A549 (cell line): ENCODE data around the gene LARP4. TPM values are rescaled to one million over a fixed set of nuclear protein-coding genes. Genes with fewer than 3 reads are reported as not detected.
A peak's percentile ranks its signal among the peaks of the same experiment; 100 is the strongest.

ENCODE experiments used
- ATAC-seq, 2 experiments: fragments of 200-7000 bp in 1 of 2; fragments of >200 bp in 1 of 2; cut with Nextera tagmentation in 1 of 2; cut with Tn5 transposase in 1 of 2; 3 replicates each; pipeline versions ENCODE4 v1.8.0 to v1.9.1; 2018 to 2020; ENCODE audit warnings: mild to moderate bottlenecking in 1 of 2, moderate library complexity in 1 of 2
- CTCF ChIA-PET: fragments of 300-600 bp; sonication (Branson Sonifier 250); formaldehyde crosslinking; extraction: SDS; loops from one replicate; lab custom pipeline; 2021; ENCODE audit warnings: antibody characterized with exemption, inconsistent platforms; lab: Yijun Ruan, JAX
- POLR2A ChIA-PET: fragments of 350-600 bp; formaldehyde crosslinking; extraction: SDS; loops from one replicate; lab custom pipeline; 2021; ENCODE audit warnings: antibody characterized with exemption, inconsistent platforms; lab: Yijun Ruan, JAX
- DNase-seq, 2 experiments: peaks; one replicate each; pipeline versions ENCODE4 v3.0.0 to v3.0.0-alpha.2; 2011 to 2016; ENCODE audit warnings: low read depth in 1 of 2, low spot score in 1 of 2
- FAIRE-seq: peaks from 2 replicates; lab custom pipeline; 2011; peaks lifted over from hg19 to GRCh38; lab: Jason Lieb, UNC
- H3K27ac ChIP-seq, 2 experiments: fragments of >200 bp; sonication (Bioruptor Twin); formaldehyde crosslinking; 3 replicates each; pipeline ENCODE4 v1.5.1; 2016 to 2017
- H3K4me1 ChIP-seq: fragments of >200 bp; sonication (Bioruptor Twin); formaldehyde crosslinking; 3 replicates; pipeline ENCODE4 v1.6.1; 2016
- H3K4me2 ChIP-seq: fragments of >200 bp; sonication (Bioruptor Twin); formaldehyde crosslinking; 3 replicates; pipeline ENCODE4 v1.6.1; 2016
- H3K4me3 ChIP-seq: fragments of >200 bp; sonication (Bioruptor Twin); formaldehyde crosslinking; 3 replicates; pipeline ENCODE4 v1.5.1; 2016
- H3K9me3 ChIP-seq: fragments of >200 bp; sonication (Bioruptor Twin); formaldehyde crosslinking; 3 replicates; pipeline ENCODE4 v1.6.1; 2016
- BHLHE40 ChIP-seq: IDR thresholded peaks from 2 replicates; pipeline ENCODE4 v1.6.1; 2012; ENCODE audit warnings: low read depth, low read length, inconsistent platforms
- CBX2 ChIP-seq: fragments of 200-600 bp; sonication (generic); IDR thresholded peaks from 2 replicates; pipeline ENCODE4 v1.6.1; 2016; ENCODE audit warnings: low read depth, mild to moderate bottlenecking, borderline replicate concordance
- CBX8 ChIP-seq: fragments of 200-600 bp; sonication (generic); IDR thresholded peaks from 2 replicates; pipeline ENCODE4 v1.6.1; 2016
- CEBPB ChIP-seq, 2 experiments: fragments of >200 bp in 1 of 2; sonication (Bioruptor Twin) in 1 of 2; formaldehyde crosslinking in 1 of 2; IDR thresholded peaks; 2 replicates each; pipeline ENCODE4 v1.6.1; 2012 to 2016
- CHD4 ChIP-seq: fragments of 200-600 bp; sonication (generic); IDR thresholded peaks from 2 replicates; pipeline ENCODE4 v1.6.1; 2016; ENCODE audit warnings: antibody characterized with exemption, mild to moderate bottlenecking, borderline replicate concordance
- CTCF ChIP-seq: fragments of >200 bp; sonication (Bioruptor Twin); formaldehyde crosslinking; IDR thresholded peaks from 3 replicates; pipeline ENCODE4 v1.5.1; 2016
- ELK1 ChIP-seq: fragments of 150-350 bp; IDR thresholded peaks from 2 replicates; pipeline ENCODE4 v1.6.1; 2014; ENCODE audit warnings: low read depth, mild to moderate bottlenecking, low read length
- FOSB ChIP-seq: fragments of 250-450 bp; sonication (Bioruptor Pico); IDR thresholded peaks from 2 replicates; pipeline ENCODE4 v1.5.0; 2020; ENCODE audit warnings: mild to moderate bottlenecking, moderate library complexity
- HDAC2 ChIP-seq: fragments of 200-600 bp; sonication (generic); IDR thresholded peaks from 2 replicates; pipeline ENCODE4 v1.6.1; 2016
- HOXA7 ChIP-seq: fragments of 250-450 bp; sonication (Bioruptor Pico); IDR thresholded peaks from 2 replicates; pipeline ENCODE4 v1.5.0; 2020; ENCODE audit warnings: mild to moderate bottlenecking, moderate library complexity
- HOXB13 ChIP-seq: fragments of 250-450 bp; sonication (Bioruptor Pico); IDR thresholded peaks from 2 replicates; pipeline ENCODE4 v1.5.0; 2020; ENCODE audit warnings: low read depth, mild to moderate bottlenecking, moderate library complexity
- HOXB5 ChIP-seq: fragments of 250-450 bp; sonication (Bioruptor Pico); IDR thresholded peaks from 2 replicates; pipeline ENCODE4 v1.5.0; 2020; ENCODE audit warnings: mild to moderate bottlenecking, moderate library complexity
- MAFK ChIP-seq: fragments of 450-650 bp; IDR thresholded peaks from 2 replicates; pipeline ENCODE4 v1.6.1; 2014; ENCODE audit not compliant: partially characterized antibody
- MYC ChIP-seq: IDR thresholded peaks from 2 replicates; pipeline ENCODE4 v1.6.1; 2012; ENCODE audit warnings: mild to moderate bottlenecking, inconsistent platforms, low read length, improper control_type of control experiment, borderline replicate concordance
- NFE2L2 ChIP-seq: fragments of 150-350 bp; conservative IDR thresholded peaks from 2 replicates; pipeline ENCODE4 v1.6.1; 2014; ENCODE audit warnings: low read length
- NPAS2 ChIP-seq: fragments of 250-450 bp; sonication (Bioruptor Pico); IDR thresholded peaks from 2 replicates; pipeline ENCODE4 v1.8.0; 2022; ENCODE audit warnings: mild to moderate bottlenecking, moderate library complexity, borderline replicate concordance
- NR3C1 ChIP-seq: fragments of >200 bp; sonication (Bioruptor Twin); formaldehyde crosslinking; IDR thresholded peaks from 3 replicates; pipeline ENCODE4 v1.6.1; 2017
- POLR2A ChIP-seq: IDR thresholded peaks from 2 replicates; pipeline ENCODE4 v1.6.1; 2012; ENCODE audit warnings: mild to moderate bottlenecking, low read length
- POLR2AphosphoS2 ChIP-seq: conservative IDR thresholded peaks from 2 replicates; pipeline ENCODE4 v1.6.1; 2012; ENCODE audit warnings: low read length, improper control_type of control experiment, inconsistent platforms
- WGBS: methylation state at CpG from one replicate; pipeline ENCODE4 v1.1.6; 2017; ENCODE audit errors: missing lambda C conversion rate; 5-methylcytosine and 5-hydroxymethylcytosine counted together
- polyA plus RNA-seq, 4 experiments: library from polyadenylated mRNA; depleted of rRNA in 3 of 4; stranded (reverse); fragments of >200 nt; fragmentation: RNase III in 1 of 4; extraction: RNeasy Plus Mini Kit Qiagen cat#74134 plus additional on column Dnase treatment in 1 of 4; gene quantifications; 2 replicates in 3 of 4; 3 replicates in 1 of 4; pipeline ENCODE4 v1.2.3, GENCODE V29; 2011 to 2017
- TF ChIP-seq, protein P1 (sequence below): fragments of 250-450 bp; sonication (Bioruptor Pico); IDR thresholded peaks from 2 replicates; pipeline ENCODE4 v1.5.0; 2020; ENCODE audit warnings: low read depth, mild to moderate bottlenecking, moderate library complexity
- TF ChIP-seq, protein P2 (sequence below): fragments of 200-600 bp; sonication (generic); IDR thresholded peaks from 2 replicates; pipeline ENCODE4 v1.6.1; 2016; ENCODE audit warnings: antibody characterized with exemption, mild to moderate bottlenecking, moderate library complexity
- TF ChIP-seq, protein P3 (sequence below): IDR thresholded peaks from 2 replicates; pipeline ENCODE4 v1.6.1; 2012
- TF ChIP-seq, protein P4 (sequence below): fragments of >200 bp; sonication (Bioruptor Twin); formaldehyde crosslinking; IDR thresholded peaks from 2 replicates; pipeline ENCODE4 v1.6.1; 2016
- TF ChIP-seq, protein P5 (sequence below): IDR thresholded peaks from 2 replicates; pipeline ENCODE4 v1.6.1; 2012; ENCODE audit warnings: low read depth, borderline replicate concordance

Gene LARP4
- polyA plus RNA-seq, 2 of the 4 experiments (the other 2 are of a cell fraction): 38.2 to 67.8 TPM

DNA sequence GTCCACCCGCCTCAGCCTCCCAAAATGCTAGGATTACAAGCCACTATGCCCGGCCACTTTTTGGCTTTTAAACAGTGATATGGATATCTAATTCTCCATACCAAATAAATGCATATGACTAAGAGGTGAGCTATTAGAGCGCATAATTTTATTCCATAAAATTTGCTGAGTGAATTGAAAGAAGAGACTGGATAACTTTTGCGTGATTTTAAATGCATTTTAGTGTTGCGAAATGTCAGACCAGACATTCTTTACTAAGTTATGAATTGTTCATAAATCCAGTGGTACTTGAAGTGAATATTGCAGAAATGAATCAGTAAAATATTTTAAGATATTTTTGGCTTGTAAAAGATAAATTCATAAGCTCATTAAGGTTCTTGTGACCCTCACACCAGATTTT is 53.2 kb downstream of the LARP4 start:
- Histone ChIP-seq H3K9me3 (no peaks in the 10 kb centered on the region), H3K27ac (no peak overlapping the region), H3K4me1 (0 out of 3 replicates have a peak, but pooled peaks cover 3% of the 10 kb centered on the region), H3K4me3 (no peak overlapping the region), H3K4me2 (no peak overlapping the region)
- POLR2A ChIA-PET: no interaction called here
- ATAC-seq: no peak
- DNase-seq: no peak
- FAIRE-seq: no peak
- CTCF ChIA-PET: no interaction called here
- TF ChIP-seq CTCF (no peak), HDAC2 (no peak), FOSB (no peak), CBX8 (no peak), CEBPB (IDR thresholded peaks at IDR 0.05) (peak in 1 of 2 experiments; percentile 66; a peak in 2 of 4 replicates)
- TF ChIP-seq, protein P1, sequence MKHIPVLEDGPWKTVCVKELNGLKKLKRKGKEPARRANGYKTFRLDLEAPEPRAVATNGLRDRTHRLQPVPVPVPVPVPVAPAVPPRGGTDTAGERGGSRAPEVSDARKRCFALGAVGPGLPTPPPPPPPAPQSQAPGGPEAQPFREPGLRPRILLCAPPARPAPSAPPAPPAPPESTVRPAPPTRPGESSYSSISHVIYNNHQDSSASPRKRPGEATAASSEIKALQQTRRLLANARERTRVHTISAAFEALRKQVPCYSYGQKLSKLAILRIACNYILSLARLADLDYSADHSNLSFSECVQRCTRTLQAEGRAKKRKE (CRISPR knock-in tag): no peak
- TF ChIP-seq, protein P2, sequence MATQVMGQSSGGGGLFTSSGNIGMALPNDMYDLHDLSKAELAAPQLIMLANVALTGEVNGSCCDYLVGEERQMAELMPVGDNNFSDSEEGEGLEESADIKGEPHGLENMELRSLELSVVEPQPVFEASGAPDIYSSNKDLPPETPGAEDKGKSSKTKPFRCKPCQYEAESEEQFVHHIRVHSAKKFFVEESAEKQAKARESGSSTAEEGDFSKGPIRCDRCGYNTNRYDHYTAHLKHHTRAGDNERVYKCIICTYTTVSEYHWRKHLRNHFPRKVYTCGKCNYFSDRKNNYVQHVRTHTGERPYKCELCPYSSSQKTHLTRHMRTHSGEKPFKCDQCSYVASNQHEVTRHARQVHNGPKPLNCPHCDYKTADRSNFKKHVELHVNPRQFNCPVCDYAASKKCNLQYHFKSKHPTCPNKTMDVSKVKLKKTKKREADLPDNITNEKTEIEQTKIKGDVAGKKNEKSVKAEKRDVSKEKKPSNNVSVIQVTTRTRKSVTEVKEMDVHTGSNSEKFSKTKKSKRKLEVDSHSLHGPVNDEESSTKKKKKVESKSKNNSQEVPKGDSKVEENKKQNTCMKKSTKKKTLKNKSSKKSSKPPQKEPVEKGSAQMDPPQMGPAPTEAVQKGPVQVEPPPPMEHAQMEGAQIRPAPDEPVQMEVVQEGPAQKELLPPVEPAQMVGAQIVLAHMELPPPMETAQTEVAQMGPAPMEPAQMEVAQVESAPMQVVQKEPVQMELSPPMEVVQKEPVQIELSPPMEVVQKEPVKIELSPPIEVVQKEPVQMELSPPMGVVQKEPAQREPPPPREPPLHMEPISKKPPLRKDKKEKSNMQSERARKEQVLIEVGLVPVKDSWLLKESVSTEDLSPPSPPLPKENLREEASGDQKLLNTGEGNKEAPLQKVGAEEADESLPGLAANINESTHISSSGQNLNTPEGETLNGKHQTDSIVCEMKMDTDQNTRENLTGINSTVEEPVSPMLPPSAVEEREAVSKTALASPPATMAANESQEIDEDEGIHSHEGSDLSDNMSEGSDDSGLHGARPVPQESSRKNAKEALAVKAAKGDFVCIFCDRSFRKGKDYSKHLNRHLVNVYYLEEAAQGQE: no peak
- TF ChIP-seq, protein P3, sequence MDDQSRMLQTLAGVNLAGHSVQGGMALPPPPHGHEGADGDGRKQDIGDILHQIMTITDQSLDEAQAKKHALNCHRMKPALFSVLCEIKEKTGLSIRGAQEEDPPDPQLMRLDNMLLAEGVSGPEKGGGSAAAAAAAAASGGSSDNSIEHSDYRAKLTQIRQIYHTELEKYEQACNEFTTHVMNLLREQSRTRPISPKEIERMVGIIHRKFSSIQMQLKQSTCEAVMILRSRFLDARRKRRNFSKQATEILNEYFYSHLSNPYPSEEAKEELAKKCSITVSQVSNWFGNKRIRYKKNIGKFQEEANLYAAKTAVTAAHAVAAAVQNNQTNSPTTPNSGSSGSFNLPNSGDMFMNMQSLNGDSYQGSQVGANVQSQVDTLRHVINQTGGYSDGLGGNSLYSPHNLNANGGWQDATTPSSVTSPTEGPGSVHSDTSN: no peak
- WGBS: 95% methylated on average over 5 of the region's 5 CpGs

GRCh38 chr12:50458606-50459005 is 57.9 kb downstream of the LARP4 start:
- no peak for FAIRE-seq
- TF ChIP-seq HOXA7 (CRISPR knock-in tag): no peak
- TF ChIP-seq HOXB13 (CRISPR knock-in tag): no peak
- TF ChIP-seq POLR2AphosphoS2: no peak
- TF ChIP-seq HOXB5 (CRISPR knock-in tag): no peak
- TF ChIP-seq MYC: no peak
- TF ChIP-seq, protein P4, sequence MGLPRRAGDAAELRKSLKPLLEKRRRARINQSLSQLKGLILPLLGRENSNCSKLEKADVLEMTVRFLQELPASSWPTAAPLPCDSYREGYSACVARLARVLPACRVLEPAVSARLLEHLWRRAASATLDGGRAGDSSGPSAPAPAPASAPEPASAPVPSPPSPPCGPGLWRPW: no peak

DNA sequence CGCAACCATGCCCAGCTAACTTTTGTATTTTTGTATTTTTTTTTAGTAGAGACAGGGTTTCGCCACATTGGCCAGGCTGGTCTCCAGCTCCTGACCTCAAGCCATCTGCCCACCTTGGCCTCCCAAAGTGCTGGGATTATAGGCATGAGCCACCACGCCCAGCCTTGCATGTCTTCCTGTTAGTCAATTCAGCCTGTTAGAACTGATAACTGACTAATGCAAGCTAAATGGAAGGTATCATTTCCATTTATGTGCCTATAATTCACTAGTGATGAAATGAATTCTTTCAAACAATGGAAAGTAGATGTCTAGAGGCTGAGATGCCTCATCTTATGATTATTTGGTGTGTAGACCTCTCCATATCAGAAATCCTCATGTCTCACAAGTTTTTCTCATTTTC is 66.8 kb downstream of the LARP4 start:
- POLR2A ChIA-PET: no interaction called here
- peaks cover 6% of the 10 kb centered on the region; the same call in 2 of the 3 replicates for H3K9me3 ChIP-seq
- no peak overlapping the region for H3K27ac ChIP-seq
- CTCF ChIA-PET: interaction anchor here (1.1 to 1.5 kb wide), 2 partner anchors 9 to 11 kb away, joined by 4 to 5 read pairs; no protein-coding TSS in a partner anchor
- H3K4me3 ChIP-seq: no peak overlapping the region
- DNase-seq (no peak), ATAC-seq (no peak), FAIRE-seq (no peak)
- H3K4me2 ChIP-seq: no peak overlapping the region
- WGBS: 93% methylated on average over 3 of the region's 3 CpGs
- no peaks in the 10 kb centered on the region for H3K4me1 ChIP-seq
- no peak for TF ChIP-seq NPAS2 (CRISPR knock-in tag)
- no peak for TF ChIP-seq NFE2L2
- TF ChIP-seq NR3C1: no peak
- no peak for TF ChIP-seq ELK1
- no peak for TF ChIP-seq CHD4
- TF ChIP-seq, protein P3: no peak
- no peak for TF ChIP-seq BHLHE40
- no peak for TF ChIP-seq MAFK
- TF ChIP-seq, protein P5, sequence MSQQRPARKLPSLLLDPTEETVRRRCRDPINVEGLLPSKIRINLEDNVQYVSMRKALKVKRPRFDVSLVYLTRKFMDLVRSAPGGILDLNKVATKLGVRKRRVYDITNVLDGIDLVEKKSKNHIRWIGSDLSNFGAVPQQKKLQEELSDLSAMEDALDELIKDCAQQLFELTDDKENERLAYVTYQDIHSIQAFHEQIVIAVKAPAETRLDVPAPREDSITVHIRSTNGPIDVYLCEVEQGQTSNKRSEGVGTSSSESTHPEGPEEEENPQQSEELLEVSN: no peak
- no peak for TF ChIP-seq POLR2A
- no peak for TF ChIP-seq CBX2

More at GRCh38 chr12:50458606-50459005, 57.9 kb downstream of the LARP4 start:
- Histone ChIP-seq H3K4me1 (0 out of 3 replicates have a peak, but pooled peaks cover 3% of the 10 kb centered on the region), H3K4me2 (no peak overlapping the region), H3K4me3 (no peak overlapping the region), H3K27ac (no peak overlapping the region), H3K9me3 (peaks cover 2% of the 10 kb centered on the region; the same call in 1 of the 3 replicates)
- DNase-seq: no peak
- no peak for ATAC-seq
- POLR2A ChIA-PET: no interaction called here
- CTCF ChIA-PET: interaction anchor here (1.2 to 1.5 kb wide), 2 partner anchors 9 to 11 kb away, joined by 3 to 5 read pairs; no protein-coding TSS in a partner anchor
